NCI-H460 (cell line): ENCODE measurements around the gene IFT20. TPM values are rescaled to one million over a fixed set of nuclear protein-coding genes. Genes with fewer than 3 reads are reported as not detected.
"Not testable (repeated sequence)": the region's sequence is repeated elsewhere in the genome, so short reads cannot be mapped to it uniquely, and the experiment has no call there.

Experiments
- DNase-seq: peaks from one replicate; pipeline ENCODE4 v3.0.0-alpha.2; 2016; ENCODE audit warnings: low read depth; ENCODE audit errors: extremely low read depth
- total RNA-seq: library from RNA; depleted of rRNA; stranded (reverse); fragments of >200 nt; shearing (Covaris generic); gene quantifications from 2 replicates; pipeline ENCODE4 v1.2.3, GENCODE V29; 2014

Gene IFT20
- total RNA-seq, 1 experiment from 2014 or later: 47.5 TPM

- DNase-seq: no peak
Observed at GRCh38 chr17:28364665-28365363, 29.5 kb upstream of the IFT20 start, which contains the start of gene SEBOX. Gene SEBOX (minus strand): TSS chr17:28365199. CDS start chr17:28365151, 48 bp downstream.

GRCh38 chr17:28363776-28364650 is 28.7 kb upstream of the IFT20 start:
- DNase-seq: no peak

- no peak for DNase-seq
Observed at GRCh38 chr17:28363186-28363585, 27.9 kb upstream of the IFT20 start.

GRCh38 chr17:28357901-28358197 is 22.6 kb upstream of the IFT20 start:
- DNase-seq: no peak

GRCh38 chr17:28357061-28357900 is 22.0 kb upstream of the IFT20 start, which contains the start of gene POLDIP2:
Gene POLDIP2 (minus strand): TSS chr17:28357527. CDS start chr17:28357448, 79 bp downstream.
- peak; percentile 94 for DNase-seq

- DNase-seq: no peak
Observed at GRCh38 chr17:28350271-28350670, 15.0 kb upstream of the IFT20 start.

- no peak for DNase-seq
Observed at GRCh38 chr17:28348979-28349378, 13.7 kb upstream of the IFT20 start.

- DNase-seq: no peak
Observed at GRCh38 chr17:28347261-28347891, 12.1 kb upstream of the IFT20 start.

- DNase-seq: no peak
Observed at GRCh38 chr17:28346746-28347246, 11.5 kb upstream of the IFT20 start.

GRCh38 chr17:28346199-28346580 is 10.9 kb upstream of the IFT20 start:
- DNase-seq: no peak

- DNase-seq: no peak
Observed at GRCh38 chr17:28345419-28346198, 10.3 kb upstream of the IFT20 start.

GRCh38 chr17:28344435-28344901 is 9.2 kb upstream of the IFT20 start:
- no peak for DNase-seq

GRCh38 chr17:28344011-28344410 is 8.7 kb upstream of the IFT20 start:
- no peak for DNase-seq

GRCh38 chr17:28343491-28343932 is 8.2 kb upstream of the IFT20 start:
- DNase-seq: no peak

GRCh38 chr17:28342313-28342712 is 7.0 kb upstream of the IFT20 start:
- DNase-seq: no peak

- DNase-seq: no peak
Observed at GRCh38 chr17:28341516-28341915, 6.2 kb upstream of the IFT20 start.

GRCh38 chr17:28340374-28340773 is 5.1 kb upstream of the IFT20 start:
- no peak for DNase-seq

- no peak for DNase-seq
Observed at GRCh38 chr17:28339431-28339830, 4.2 kb upstream of the IFT20 start.

- not testable (repeated sequence) for DNase-seq
Observed at GRCh38 chr17:28338769-28339212, 3.5 kb upstream of the IFT20 start.
